ENCODE data around the gene FHIT.

GRCh38 chr3:60260546-60260945, 990.7 kb downstream of the FHIT start:
- TF ChIP-seq RAD21 (IDR thresholded peaks at IDR 0.05) (no peak), CTCF (IDR thresholded peaks at IDR 0.05; ENCODE audit: low read depth, low read length, missing input control) (no peak), HNF4G (IDR thresholded peaks at IDR 0.05) (no peak), GABPA (IDR thresholded peaks at IDR 0.05 in 1 of 2, conservative IDR thresholded peaks at IDR 0.05 in 1 of 2) (no peak), HNF4A (conservative IDR thresholded peaks at IDR 0.05) (no peak), EGR1 (IDR thresholded peaks at IDR 0.05; ENCODE audit: low read depth in 2 of 2) (no peak), ATF3 (IDR thresholded peaks at IDR 0.05) (no peak), ZBTB33 (IDR thresholded peaks at IDR 0.05) (no peak), TAF1 (conservative IDR thresholded peaks at IDR 0.05) (no peak), YY1 (IDR thresholded peaks at IDR 0.05) (no peak)
- TF ChIP-seq, protein P1, sequence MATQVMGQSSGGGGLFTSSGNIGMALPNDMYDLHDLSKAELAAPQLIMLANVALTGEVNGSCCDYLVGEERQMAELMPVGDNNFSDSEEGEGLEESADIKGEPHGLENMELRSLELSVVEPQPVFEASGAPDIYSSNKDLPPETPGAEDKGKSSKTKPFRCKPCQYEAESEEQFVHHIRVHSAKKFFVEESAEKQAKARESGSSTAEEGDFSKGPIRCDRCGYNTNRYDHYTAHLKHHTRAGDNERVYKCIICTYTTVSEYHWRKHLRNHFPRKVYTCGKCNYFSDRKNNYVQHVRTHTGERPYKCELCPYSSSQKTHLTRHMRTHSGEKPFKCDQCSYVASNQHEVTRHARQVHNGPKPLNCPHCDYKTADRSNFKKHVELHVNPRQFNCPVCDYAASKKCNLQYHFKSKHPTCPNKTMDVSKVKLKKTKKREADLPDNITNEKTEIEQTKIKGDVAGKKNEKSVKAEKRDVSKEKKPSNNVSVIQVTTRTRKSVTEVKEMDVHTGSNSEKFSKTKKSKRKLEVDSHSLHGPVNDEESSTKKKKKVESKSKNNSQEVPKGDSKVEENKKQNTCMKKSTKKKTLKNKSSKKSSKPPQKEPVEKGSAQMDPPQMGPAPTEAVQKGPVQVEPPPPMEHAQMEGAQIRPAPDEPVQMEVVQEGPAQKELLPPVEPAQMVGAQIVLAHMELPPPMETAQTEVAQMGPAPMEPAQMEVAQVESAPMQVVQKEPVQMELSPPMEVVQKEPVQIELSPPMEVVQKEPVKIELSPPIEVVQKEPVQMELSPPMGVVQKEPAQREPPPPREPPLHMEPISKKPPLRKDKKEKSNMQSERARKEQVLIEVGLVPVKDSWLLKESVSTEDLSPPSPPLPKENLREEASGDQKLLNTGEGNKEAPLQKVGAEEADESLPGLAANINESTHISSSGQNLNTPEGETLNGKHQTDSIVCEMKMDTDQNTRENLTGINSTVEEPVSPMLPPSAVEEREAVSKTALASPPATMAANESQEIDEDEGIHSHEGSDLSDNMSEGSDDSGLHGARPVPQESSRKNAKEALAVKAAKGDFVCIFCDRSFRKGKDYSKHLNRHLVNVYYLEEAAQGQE (IDR thresholded peaks at IDR 0.05), result no peak

Measured in liver (tissue), 3 donors.